Effector CD4-positive, alpha-beta T cell (primary cell): Measurements from ENCODE around the gene PDE1C.

ENCODE experiments used
- DNase-seq: peaks from one replicate; pipeline ENCODE4 v3.0.0-alpha.2; 2020

Gene PDE1C

GRCh38 chr7:31758755-31759154, 311.5 kb downstream of the PDE1C start:
- no peak for DNase-seq

- DNase-seq: no peak
Measured at GRCh38 chr7:31751726-31752125, 318.5 kb downstream of the PDE1C start.

GRCh38 chr7:31748084-31748483, 322.1 kb downstream of the PDE1C start:
- DNase-seq: no peak

GRCh38 chr7:31747553-31747952, 322.7 kb downstream of the PDE1C start:
- no peak for DNase-seq

GRCh38 chr7:31744294-31744874, 325.8 kb downstream of the PDE1C start:
- no peak for DNase-seq

GRCh38 chr7:31741852-31742251, 328.4 kb downstream of the PDE1C start:
- no peak for DNase-seq

- DNase-seq: no peak
Measured at GRCh38 chr7:31735991-31736982, 333.9 kb downstream of the PDE1C start.

GRCh38 chr7:31734456-31734855, 335.8 kb downstream of the PDE1C start:
- DNase-seq: no peak

GRCh38 chr7:31729195-31729804, 340.9 kb downstream of the PDE1C start:
- no peak for DNase-seq

- no peak for DNase-seq
Measured at GRCh38 chr7:31724696-31725095, 345.5 kb downstream of the PDE1C start.

- DNase-seq: no peak
Measured at GRCh38 chr7:31720366-31720765, 349.8 kb downstream of the PDE1C start.

- DNase-seq: no peak
Measured at GRCh38 chr7:31716355-31716754, 353.9 kb downstream of the PDE1C start.

GRCh38 chr7:31710171-31710570, 360.0 kb downstream of the PDE1C start:
- no peak for DNase-seq

GRCh38 chr7:31707089-31707488, 363.1 kb downstream of the PDE1C start:
- no peak for DNase-seq

GRCh38 chr7:31705377-31705776, 364.8 kb downstream of the PDE1C start:
- DNase-seq: no peak

GRCh38 chr7:31702354-31702753, 367.9 kb downstream of the PDE1C start:
- DNase-seq: no peak
